Measurements from ENCODE around the gene RAB11FIP3. TPM values are rescaled to one million over a fixed set of nuclear protein-coding genes. Genes with fewer than 3 reads are reported as not detected.

RAB11FIP3 gene
- total RNA-seq, 3 donors from 2014 or later, result 22.0 to 44.6 (median 24.5) TPM

GRCh38 chr16:552171-552570 is 126.7 kb downstream of the RAB11FIP3 start:
- TF ChIP-seq CTCF (IDR thresholded peaks at IDR 0.05) (no peak), POLR2A (IDR thresholded peaks at IDR 0.05) (no peak), POLR2AphosphoS5 (IDR thresholded peaks at IDR 0.05) (no peak)
- H3K27me3 ChIP-seq, result no peaks in the 10 kb centered on the region
- no peak overlapping the region for H3K4me3 ChIP-seq
- intact Hi-C loops (cut with DNase I; ENCODE audit: low total_unique reads), result no loop called here
- H3K9me3 ChIP-seq, result no peaks in the 10 kb centered on the region
- no peak overlapping the region for H3K27ac ChIP-seq
- DNase-seq (ENCODE audit: low spot score in 2 of 2), result no peak
- no peaks in the 10 kb centered on the region for H3K4me1 ChIP-seq
- peaks cover 9% of the 10 kb centered on the region for H3K36me3 ChIP-seq

GRCh38 chr16:553601-554296 is 128.3 kb downstream of the RAB11FIP3 start:
- intact Hi-C loops (cut with DNase I; ENCODE audit: low total_unique reads), result no loop called here
- Histone ChIP-seq H3K36me3 (peaks cover 9% of the 10 kb centered on the region), H3K27ac (no peak overlapping the region), H3K27me3 (peaks cover 0 to 8% of the 10 kb centered on the region in 2 donors), H3K9me3 (no peaks in the 10 kb centered on the region), H3K4me3 (no peak overlapping the region), H3K4me1 (no peaks in the 10 kb centered on the region)
- TF ChIP-seq CTCF (IDR thresholded peaks at IDR 0.05) (no peak), POLR2A (IDR thresholded peaks at IDR 0.05) (no peak), POLR2AphosphoS5 (IDR thresholded peaks at IDR 0.05) (no peak)
- no peak for DNase-seq (ENCODE audit: low spot score in 2 of 2)

GRCh38 chr16:554297-554621 is 128.8 kb downstream of the RAB11FIP3 start:
- peaks cover 0 to 13% of the 10 kb centered on the region in 2 donors for H3K27me3 ChIP-seq
- intact Hi-C loops (cut with DNase I; ENCODE audit: low total_unique reads), result no loop called here
- no peak for DNase-seq (ENCODE audit: low spot score in 2 of 2)
- peak overlapping the region in 1 of 3 donors; percentile 31 for H3K4me3 ChIP-seq
- no peak for TF ChIP-seq POLR2A (IDR thresholded peaks at IDR 0.05)
- TF ChIP-seq CTCF (IDR thresholded peaks at IDR 0.05), result no peak
- no peak for TF ChIP-seq POLR2AphosphoS5 (IDR thresholded peaks at IDR 0.05)
- no peaks in the 10 kb centered on the region for H3K9me3 ChIP-seq
- H3K36me3 ChIP-seq, result peaks cover 9% of the 10 kb centered on the region
- H3K4me1 ChIP-seq, result no peaks in the 10 kb centered on the region
- H3K27ac ChIP-seq, result no peak overlapping the region

- Histone ChIP-seq H3K4me3 (peak overlapping the region; percentile 12 to 31 (median 15)), H3K27ac (no peak overlapping the region)
These were observed 129.4 kb downstream of the RAB11FIP3 start for GRCh38 chr16:554640-555365.

More at GRCh38 chr16:554640-555365, 129.4 kb downstream of the RAB11FIP3 start:
- no peak for DNase-seq (ENCODE audit: low spot score in 2 of 2)
- H3K27me3 ChIP-seq, result peaks cover 2 to 18% of the 10 kb centered on the region in 2 donors
- no peaks in the 10 kb centered on the region for H3K9me3 ChIP-seq
- intact Hi-C loops (cut with DNase I; ENCODE audit: low total_unique reads), result no loop called here
- TF ChIP-seq POLR2AphosphoS5 (IDR thresholded peaks at IDR 0.05), result no peak
- no peak for TF ChIP-seq POLR2A (IDR thresholded peaks at IDR 0.05)
- no peak for TF ChIP-seq CTCF (IDR thresholded peaks at IDR 0.05)
- H3K4me1 ChIP-seq, result peaks cover 0 to 3% of the 10 kb centered on the region in 2 donors
- peaks cover 9% of the 10 kb centered on the region for H3K36me3 ChIP-seq

Measured in breast epithelium (tissue), 4 donors.